ENCODE measurements around the gene OAT.
"Not testable (repeated sequence)": the region's sequence is repeated elsewhere in the genome, so short reads cannot be mapped to it uniquely, and the experiment has no call there.

OAT gene

GRCh38 chr10:124447751-124448466 is 29.2 kb upstream of the OAT start:
- no peak for DNase-seq (ENCODE audit: low read depth in 2 of 2)

DNA sequence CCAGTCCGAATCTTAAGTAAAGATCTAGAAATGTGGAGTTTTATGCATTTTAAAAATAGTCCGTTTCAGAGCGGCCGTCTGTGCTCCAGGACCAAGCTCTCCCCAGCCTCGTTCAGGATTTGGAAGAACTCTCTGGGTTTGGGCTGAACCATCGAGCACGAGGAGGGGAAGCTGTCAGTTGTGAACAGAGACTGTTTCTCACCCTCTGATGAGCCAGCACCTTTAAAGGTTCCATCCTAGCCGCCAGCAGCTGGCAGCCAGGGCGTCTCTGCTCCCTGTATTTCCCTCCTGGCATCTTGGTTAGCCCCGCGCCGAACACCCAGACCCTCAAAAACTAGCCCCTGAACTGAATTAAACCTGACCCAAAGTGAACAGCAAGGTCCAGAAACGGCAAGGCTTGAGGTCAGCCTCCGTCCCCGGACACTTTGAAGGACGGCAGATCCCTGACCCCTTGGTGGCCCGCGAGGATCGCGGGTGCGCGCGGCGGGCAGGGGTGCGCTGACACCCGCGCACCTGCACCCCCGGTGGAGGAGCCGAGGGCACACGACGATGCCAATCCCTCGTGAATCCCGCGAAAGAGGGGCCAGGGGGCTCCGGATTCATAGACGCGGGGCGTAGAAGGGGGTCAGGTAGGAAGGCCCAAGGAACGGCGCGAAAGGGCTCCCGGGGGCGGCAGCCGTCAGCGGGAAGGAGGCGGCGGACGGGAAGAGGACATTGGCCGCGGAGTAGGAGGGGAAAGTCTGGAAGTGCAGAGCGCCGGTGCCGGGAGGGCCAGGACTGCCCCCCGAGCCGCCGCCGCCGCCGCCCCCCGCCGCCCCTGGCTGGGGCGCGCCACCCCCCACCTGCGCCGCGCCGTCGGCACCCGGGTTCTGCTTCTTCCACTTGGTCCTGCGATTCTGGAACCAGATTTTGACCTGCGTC is 28.4 kb upstream of the OAT start:
- DNase-seq (ENCODE audit: low read depth in 2 of 2), result no peak

DNA sequence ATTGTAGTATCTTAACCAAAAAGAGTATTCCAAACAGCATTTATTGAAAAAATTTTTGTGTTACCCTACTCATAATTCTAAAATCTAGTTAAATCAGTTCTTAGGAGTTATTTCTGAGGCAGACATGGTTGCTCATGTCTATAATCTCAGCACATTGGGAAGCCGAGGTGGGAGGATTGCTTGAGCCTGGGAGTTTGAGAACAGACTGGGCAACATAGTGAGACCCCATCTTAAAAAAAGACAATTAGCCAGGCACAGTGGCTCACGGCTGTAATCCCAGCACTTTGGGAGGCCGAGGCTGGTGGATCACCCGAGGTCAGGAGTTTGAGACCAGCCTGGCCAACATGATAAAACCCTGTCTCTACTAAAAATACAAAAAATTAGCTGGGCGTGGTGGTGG is 23.0 kb upstream of the OAT start:
- DNase-seq (ENCODE audit: low read depth in 2 of 2), result not testable (repeated sequence)

- DNase-seq (ENCODE audit: low read depth in 2 of 2), result no peak
These were observed 17.5 kb upstream of the OAT start for GRCh38 chr10:124436191-124436638.

DNA sequence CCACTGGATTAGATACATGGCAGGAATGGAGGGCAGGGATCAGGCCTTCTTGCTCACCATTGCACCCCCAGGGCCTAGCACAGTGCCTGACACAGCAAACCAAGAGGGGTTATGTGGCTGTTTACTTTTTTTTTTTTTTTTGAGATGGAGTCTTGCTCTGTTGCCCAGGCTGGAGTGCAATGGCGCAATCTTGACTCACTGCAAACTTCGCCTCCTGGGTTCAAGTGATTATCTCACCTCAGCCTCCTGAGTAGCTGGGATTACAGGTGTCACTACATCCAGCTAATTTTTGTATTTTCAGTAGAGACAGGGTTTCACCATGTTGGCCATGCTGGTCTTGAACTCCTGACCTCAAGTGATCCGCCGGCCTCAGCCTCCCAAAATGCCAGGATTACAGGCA is 17.0 kb upstream of the OAT start:
- not testable (repeated sequence) for DNase-seq (ENCODE audit: low read depth in 2 of 2)

DNA sequence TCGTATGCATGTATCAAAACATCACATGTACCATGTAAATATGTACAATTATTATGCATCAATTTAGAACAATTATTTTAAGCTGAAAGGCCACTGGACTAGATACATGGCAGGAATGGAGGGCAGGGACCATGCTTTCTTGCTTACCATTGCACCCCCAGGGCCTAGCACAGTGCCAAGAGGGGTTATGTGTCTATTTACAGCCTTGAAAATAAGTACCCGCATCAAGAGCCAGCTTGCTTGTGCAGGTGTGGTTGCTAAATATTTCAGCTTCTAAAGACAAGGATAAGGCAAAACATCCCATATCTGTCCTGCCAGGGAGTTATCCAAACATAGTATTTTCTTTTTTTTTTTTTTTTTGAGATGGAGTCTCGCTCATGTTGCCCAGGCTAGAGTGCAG is 14.7 kb upstream of the OAT start:
- no peak for DNase-seq (ENCODE audit: low read depth in 2 of 2)

DNA sequence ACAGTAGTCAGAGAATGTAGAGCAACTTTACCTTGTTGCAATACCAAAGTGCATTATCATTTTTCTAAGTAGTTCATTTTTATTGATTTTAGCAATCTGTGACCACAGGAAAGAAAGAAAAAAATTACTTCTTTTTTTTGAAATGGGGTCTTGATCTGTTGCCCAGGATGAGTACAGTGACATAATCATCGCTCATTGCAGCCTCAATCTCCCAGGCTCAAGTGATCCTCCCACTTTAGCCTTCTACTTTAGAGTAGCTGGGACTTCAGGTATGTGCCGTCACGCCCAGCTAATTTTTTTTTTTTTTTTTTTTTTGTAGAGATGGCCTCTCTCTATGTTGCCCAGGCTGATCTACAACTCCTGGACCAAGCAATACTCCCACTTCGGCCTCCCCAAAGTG is 11.4 kb upstream of the OAT start:
- DNase-seq (ENCODE audit: low read depth in 2 of 2), result no peak

DNA sequence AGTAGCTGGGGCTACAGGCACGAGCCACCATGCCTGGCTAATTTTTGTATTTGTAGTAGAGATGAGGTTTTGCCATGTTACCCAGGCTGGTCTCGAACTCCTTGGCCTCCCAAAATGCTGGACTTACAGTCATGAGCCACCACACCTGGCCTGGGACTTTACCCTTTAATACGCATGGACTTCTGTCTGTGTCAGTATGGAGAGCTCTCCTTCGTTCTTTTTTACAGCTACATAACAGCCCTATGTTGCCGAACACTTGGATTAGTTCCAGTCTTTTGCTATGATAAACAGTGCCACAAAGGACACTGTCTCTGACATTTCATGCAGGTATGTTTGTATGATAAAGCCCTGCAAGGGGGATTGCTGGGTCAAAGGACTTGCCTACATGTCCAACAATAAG is 10.9 kb upstream of the OAT start:
- no peak for DNase-seq (ENCODE audit: low read depth in 2 of 2)

GRCh38 chr10:124428207-124428777 is 9.6 kb upstream of the OAT start:
- DNase-seq (ENCODE audit: low read depth in 2 of 2), result no peak

- no peak for DNase-seq (ENCODE audit: low read depth in 2 of 2)
These were observed 6.7 kb upstream of the OAT start for GRCh38 chr10:124425227-124425962.

- DNase-seq (ENCODE audit: low read depth in 2 of 2), result no peak
These were observed 5.1 kb upstream of the OAT start for GRCh38 chr10:124423813-124424212.

- DNase-seq (ENCODE audit: low read depth in 2 of 2), result no peak
These were observed 4.0 kb upstream of the OAT start for GRCh38 chr10:124422742-124423141.

GRCh38 chr10:124420254-124420653 is 1.5 kb upstream of the OAT start:
- DNase-seq (ENCODE audit: low read depth in 2 of 2), result no peak

DNA sequence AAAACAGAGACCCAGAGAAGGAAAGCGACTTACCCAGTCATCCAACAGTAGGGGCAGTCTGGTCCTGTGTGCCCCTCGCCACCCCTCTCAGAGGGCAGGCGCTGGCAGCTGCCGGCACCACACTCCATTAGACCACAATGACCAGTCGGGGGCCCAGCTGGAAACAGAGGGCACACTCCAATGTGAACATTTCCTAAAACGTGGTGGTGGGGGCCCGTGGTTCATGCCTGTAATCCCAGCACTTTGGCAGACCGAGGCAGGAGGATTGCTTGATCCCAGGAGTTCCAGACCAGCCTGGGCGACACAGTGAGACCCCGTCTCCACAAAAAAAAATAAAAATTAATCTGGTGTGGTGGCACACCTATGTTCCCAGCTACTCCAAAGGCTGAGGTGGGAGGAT is 912 bp upstream of the OAT start:
- no peak for DNase-seq (ENCODE audit: low read depth in 2 of 2)

DNA sequence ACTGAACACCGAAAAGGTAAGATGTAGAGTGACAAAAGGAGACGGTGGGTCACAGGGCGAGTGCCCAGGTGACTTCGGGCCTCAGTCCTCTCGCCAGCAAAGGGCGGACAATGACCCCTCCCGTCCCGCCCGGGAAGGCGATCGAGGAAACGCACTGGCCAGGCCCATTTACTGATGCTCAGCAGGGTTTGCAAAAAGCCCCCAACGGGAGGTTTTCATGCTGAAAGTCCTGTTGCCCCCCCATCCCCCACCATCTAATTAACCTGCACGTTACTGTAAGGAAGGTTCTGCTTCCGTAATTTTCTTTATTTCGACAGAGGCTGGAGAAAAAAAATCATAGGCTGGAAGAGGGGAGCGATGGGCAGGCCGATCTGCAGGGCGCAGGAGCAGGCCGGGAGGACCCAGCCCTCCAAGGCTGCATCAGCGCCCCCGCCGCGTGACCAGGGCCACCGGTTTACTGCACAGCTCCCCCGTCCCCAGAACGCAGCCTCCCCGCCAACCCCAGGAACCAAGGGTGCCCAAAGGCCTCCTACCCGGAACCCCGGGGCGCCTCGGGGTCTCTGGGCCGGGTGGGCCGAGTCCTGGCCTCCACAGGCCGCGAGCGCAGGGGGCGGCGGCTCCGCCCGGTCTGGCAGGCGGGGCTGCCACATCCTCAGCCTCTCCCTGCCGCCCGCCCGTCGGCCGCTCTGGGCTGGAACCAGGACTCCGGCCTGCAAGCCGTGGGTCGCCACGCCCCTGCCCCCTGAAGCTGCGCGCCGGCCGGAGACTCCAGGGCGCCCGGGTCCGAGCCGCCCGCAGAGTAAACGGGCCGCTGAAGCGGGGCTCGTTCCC is 613 bp downstream of the OAT start:
- DNase-seq (ENCODE audit: low read depth in 2 of 2), result peak; percentile 1 to 10

DNA sequence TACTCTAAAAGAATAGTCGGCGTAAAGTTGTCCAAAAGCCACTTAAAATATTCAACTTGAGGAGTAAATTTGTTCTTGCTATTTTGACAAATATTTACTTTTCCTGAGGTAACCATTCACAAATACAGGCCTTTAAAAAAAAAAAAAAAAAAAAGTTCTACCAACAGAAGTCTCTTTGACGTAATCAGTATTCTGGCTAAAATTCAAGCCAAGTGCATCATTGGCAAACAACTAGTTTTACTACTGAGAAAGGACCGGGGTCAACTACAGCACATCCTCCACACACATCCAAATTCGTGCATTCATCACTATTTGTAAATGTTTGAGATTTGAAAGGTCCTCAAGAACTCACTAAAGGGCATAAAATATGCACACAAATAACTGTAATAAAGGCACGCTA is 2.0 kb downstream of the OAT start:
- DNase-seq (ENCODE audit: low read depth in 2 of 2), result no peak

- no peak for DNase-seq (ENCODE audit: low read depth in 2 of 2)
These were observed 3.5 kb downstream of the OAT start for GRCh38 chr10:124415210-124415609.

DNA sequence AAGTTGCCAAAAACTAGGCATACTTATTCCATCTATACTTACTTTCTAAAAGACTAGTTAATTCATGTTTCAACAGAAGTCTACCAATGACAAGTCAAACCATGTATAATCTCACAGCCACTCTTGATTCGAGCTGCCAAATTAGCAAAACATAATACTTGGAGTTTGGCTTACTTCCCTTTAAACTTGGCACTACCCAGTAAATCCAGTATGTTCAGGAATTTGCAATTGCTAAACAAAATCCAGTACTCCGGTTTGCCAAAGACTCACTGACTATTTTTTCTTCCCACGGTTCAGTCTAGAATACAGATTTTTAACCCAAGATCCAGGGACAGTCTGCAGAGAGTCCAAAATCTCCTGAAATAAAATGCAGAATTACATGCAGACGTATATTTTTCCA is 4.6 kb downstream of the OAT start:
- DNase-seq (ENCODE audit: low read depth in 2 of 2), result no peak

- no peak for DNase-seq (ENCODE audit: low read depth in 2 of 2)
These were observed 9.0 kb downstream of the OAT start for GRCh38 chr10:124409696-124410095.

DNA sequence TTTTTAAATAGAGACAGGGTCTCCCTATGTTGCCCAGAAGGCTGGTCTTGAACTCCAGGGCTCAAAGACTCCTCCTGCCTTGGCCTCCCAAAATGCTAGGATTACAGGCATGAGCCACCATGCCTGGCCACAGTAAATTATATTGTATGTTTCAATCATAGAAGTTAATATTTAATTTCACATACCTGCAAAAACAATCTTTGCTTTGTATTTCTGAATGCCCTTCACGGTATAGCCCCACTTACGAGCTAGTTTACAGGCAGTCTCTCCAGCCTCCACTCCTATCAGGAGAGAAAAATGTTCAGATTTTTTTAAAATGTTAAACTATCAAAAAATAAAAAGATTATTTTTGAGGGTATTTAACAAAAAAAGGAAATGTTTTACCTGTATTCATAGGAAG is 10.4 kb downstream of the OAT start:
- no peak for DNase-seq (ENCODE audit: low read depth in 2 of 2)

- no peak for DNase-seq (ENCODE audit: low read depth in 2 of 2)
These were observed 11.3 kb downstream of the OAT start for GRCh38 chr10:124407456-124407855.
